PC-9 (cell line): ENCODE results near the gene NLRX1.

ENCODE experiments used
- EZH2 ChIP-seq: fragments of 200-600 bp; sonication (generic); IDR thresholded peaks from 2 replicates; pipeline ENCODE4 v1.8.0; 2017; ENCODE audit warnings: antibody characterized with exemption, low read depth
- TF ChIP-seq, protein P1 (sequence below): fragments of 200-600 bp; sonication (generic); conservative IDR thresholded peaks from 2 replicates; pipeline ENCODE4 v1.6.1; 2017; ENCODE audit warnings: mixed run types, antibody characterized with exemption, mild to moderate bottlenecking, moderate library complexity

DNA sequence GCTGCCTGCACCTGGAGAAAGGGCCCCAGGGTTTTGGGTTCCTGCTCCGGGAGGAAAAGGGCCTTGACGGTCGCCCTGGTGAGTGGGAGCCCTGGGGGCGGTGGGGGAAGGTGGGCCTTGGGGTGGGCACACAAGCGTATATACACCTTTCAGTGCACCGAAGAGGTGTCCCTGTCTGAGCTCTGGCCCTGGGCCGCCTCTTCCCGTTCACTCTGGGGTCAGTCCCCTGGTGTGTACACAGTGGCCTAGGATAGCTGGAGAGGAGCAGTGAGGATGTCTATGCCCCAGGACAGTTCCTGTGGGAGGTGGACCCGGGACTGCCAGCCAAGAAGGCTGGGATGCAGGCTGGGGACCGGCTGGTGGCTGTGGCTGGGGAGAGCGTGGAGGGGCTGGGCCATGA is 19.5 kb downstream of the NLRX1 start:
- TF ChIP-seq, protein P1, sequence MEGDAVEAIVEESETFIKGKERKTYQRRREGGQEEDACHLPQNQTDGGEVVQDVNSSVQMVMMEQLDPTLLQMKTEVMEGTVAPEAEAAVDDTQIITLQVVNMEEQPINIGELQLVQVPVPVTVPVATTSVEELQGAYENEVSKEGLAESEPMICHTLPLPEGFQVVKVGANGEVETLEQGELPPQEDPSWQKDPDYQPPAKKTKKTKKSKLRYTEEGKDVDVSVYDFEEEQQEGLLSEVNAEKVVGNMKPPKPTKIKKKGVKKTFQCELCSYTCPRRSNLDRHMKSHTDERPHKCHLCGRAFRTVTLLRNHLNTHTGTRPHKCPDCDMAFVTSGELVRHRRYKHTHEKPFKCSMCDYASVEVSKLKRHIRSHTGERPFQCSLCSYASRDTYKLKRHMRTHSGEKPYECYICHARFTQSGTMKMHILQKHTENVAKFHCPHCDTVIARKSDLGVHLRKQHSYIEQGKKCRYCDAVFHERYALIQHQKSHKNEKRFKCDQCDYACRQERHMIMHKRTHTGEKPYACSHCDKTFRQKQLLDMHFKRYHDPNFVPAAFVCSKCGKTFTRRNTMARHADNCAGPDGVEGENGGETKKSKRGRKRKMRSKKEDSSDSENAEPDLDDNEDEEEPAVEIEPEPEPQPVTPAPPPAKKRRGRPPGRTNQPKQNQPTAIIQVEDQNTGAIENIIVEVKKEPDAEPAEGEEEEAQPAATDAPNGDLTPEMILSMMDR, result no peak
- no peak for TF ChIP-seq EZH2
